A549 treated with AZD2906 at 1 μM for 4 hours (cell line): ENCODE results near the gene NAA15. TPM values are rescaled to one million over a fixed set of nuclear protein-coding genes. Genes with fewer than 3 reads are reported as not detected.

Source experiments
- total RNA-seq: library from RNA; stranded (reverse); fragments of 200-300 nt; extraction: Qiagen RNA extraction; gene quantifications from 5 replicates; pipeline ENCODE4 v1.2.3, GENCODE V29; 2022

NAA15 gene
- 20.0 to 35.2 TPM (median 23.8 TPM) in 5 replicates for total RNA-seq

DNA sequence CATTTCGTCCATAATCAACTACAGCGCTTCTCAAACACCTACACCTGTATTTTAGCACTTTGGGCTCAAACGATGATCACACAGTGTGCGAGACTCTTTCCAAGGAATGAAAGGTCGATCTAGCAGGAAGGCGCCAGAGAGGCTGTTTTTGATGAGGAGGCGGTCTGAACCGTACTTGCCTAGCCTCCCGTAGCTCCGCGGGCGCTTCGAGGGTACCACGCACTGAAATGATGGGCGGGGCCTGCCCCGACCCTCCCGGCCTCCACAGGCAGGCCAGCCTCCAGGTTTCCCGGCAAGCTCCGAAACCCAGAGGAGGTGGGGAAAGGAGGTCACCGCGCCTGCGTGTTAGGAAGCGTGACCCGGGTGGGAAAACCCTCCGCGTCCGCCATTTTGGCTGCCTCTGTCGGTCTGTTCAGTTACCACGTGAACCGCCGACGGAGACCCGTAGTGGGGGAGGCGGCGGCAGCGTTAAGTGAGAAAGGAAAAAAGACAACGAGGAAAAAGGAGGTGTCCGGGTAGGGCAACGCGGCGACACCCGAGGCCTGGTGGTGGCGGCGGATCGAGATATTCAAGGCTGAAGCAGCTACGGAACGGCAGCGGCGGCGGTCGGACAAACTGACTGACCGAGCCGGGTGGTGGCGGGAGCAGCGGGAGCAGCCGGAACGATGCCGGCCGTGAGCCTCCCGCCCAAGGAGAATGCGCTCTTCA is at the start of gene NAA15:
NAA15 (plus strand) TSS at position 393 of the 708 bp plus-strand sequence; CDS start at position 666, 273 bp downstream.

DNA sequence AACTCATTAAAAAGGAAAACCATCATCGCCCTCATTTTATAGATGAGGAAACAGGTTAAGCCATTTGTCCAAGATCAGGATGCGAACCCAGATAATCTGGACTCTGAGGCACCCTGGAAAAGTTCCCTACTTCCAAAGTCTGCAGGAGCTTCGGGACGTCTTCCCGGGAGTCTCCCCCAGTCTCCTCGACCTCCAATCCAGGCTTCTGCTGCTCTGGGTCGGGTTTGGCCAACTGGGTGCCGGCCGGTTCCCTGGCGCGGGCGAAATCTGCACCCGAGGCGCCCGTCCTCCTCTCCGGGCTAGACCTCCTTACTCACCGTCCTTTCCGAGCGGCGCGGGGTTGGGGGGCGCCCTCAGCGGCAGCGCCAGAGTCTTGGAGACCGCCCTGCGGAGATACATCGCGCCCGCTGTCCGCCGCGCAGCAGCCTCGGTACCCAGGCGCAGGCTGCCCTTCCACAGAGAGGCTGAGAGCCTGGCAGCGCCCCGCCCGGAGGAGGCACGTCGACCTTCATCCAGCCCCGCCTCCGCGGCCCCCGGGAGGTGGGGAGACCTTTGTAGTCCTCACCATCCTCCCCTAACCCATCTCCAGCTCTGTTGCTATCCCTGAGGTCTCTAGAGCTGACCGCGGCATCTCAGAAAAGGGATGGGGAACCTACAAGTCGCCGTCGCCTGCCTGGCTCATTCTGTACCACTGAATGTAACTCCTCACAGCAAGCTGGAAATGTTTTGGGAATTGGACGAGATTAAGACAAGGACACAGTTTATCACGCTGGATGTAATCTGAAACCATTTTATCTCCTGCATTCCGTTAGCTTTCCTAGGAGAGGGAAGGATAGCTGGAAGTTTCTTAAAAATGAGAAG is 21.3 kb upstream of the NAA15 start, which contains the start of gene MGARP:
MGARP (minus strand) TSS at position 466 of the 861 bp plus-strand sequence; CDS start at position 399, 67 bp downstream.

DNA sequence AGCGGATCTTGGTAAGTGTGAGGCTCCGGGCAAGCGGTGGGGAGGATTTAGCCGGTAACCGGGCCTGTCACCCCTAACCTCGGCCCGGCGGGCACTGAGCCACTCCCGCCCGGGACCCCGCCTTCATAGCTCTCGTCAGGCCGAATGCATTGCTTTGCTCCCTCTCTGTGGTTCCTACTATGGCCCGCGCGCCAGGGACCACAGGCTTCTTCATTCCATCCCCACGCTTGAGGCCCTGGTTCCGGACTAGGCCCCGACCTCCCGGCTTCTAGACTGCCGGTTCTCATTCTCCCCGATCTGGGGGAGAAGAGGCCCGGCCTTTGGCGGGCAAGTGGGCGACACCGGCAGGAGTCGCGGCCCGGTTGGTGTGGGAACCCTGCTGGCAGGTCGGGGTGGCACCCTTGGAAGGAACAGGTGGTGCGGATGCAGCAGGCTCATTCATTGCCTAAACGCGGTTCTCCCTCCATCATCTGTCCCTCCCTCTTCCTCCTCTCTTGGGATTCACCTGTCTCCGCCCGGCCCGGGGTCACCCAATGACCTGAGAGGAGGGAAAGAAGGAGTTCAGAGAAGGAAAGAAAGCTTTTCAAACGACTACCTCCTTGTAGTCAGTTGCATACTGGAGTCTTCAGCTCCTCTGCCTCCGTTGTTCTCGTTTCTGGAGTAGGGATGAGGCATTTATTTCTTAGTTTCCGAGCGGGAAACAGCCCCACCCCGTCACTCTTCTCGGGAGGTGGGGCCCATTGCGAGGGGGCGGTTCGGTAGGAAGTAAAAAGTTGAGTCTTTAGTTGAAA is 711 bp downstream of the NAA15 start, which contains the start of gene NDUFC1:
NDUFC1 (minus strand) TSS at position 657 of the 791 bp plus-strand sequence. CDS start 6,679 bp downstream, outside the sequence.

DNA sequence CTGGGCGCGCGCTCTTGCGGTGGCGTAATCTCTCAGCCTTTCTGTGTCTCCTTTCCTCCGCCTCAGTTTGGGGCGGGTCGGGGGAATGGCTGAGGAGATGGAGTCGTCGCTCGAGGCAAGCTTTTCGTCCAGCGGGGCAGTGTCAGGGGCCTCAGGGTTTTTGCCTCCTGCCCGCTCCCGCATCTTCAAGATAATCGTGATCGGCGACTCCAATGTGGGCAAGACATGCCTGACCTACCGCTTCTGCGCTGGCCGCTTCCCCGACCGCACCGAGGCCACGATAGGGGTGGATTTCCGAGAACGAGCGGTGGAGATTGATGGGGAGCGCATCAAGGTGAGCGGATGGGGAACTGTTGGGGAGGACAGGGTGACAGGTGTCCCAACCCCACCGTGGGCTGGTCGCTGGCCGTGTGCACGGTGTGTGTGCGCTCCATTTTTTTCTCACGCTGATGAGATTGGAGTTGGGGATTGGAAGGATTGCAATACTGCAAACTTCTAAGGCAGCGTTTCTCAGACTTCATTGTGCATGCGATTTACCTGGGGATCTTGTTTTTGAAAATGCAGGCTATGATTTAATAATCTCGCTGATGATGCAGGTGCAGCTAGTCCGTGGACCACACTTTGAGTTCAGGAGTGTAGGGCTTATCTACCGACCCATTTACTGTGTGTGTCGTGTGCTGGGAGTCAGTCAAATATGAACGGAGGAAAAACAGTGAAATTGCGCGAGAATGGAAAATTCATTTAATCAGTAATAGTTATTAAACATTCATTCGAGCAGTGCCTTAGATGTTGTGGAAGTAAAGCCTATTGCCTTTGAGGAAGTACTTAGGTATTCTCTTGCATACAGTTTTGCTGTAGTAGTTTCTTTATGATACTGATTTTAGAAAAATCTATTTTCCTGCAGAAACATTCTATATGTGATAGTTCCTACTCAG is 153.1 kb downstream of the NAA15 start, which contains the start of gene RAB33B:
RAB33B (plus strand) TSS at position 11 of the 935 bp plus-strand sequence; CDS start at position 86, 75 bp downstream.

Other genes starting within 250 kb of the NAA15 start
- gene ELF2, start 124.3 kb upstream of the NAA15 start, total RNA-seq = 9.4 to 15.2 TPM (median 11.1 TPM) in 5 replicates
- gene MGARP, start 21.3 kb upstream of the NAA15 start, total RNA-seq = 0.46 to 0.79 TPM (median 0.68 TPM) in 5 replicates
- 70.9 to 83.6 TPM (median 74.3 TPM) in 5 replicates for gene NDUFC1, start 972 bp downstream of the NAA15 start, total RNA-seq
- gene RAB33B, start 152.6 kb downstream of the NAA15 start, total RNA-seq = 1.7 to 2.9 TPM (median 2.4 TPM) in 5 replicates